Neural progenitor cell (in vitro differentiated cells): ENCODE data around the gene TSLP.

Experiments
- EZH2 ChIP-seq: fragments of 200-600 bp; sonication (generic); IDR thresholded peaks from 2 replicates; pipeline ENCODE4 v1.6.1; 2017; ENCODE audit warnings: antibody characterized with exemption, mild to moderate bottlenecking, moderate library complexity
- TF ChIP-seq, protein P1 (sequence below): fragments of 200-600 bp; sonication (generic); IDR thresholded peaks from 2 replicates; pipeline ENCODE4 v1.5.1; 2017; ENCODE audit warnings: antibody characterized with exemption, mild to moderate bottlenecking

DNA sequence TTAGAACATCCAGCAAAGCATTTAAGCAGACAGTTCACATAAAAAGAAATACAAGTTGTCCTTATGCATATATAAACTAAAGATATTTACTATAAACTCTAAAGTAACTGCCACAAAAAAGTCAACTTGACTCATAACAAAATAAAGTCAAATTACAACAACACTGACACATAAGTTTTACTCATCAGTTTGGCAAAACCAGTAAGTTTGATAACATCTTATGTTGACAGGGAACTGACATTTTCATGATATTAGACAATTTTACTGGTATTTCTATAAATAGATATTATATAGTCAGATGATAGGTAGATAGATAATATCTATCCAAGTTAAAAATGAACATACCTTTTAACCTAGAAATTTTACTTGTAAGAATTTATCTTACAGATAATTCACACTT is 9.9 kb upstream of the TSLP start:
- TF ChIP-seq, protein P1, sequence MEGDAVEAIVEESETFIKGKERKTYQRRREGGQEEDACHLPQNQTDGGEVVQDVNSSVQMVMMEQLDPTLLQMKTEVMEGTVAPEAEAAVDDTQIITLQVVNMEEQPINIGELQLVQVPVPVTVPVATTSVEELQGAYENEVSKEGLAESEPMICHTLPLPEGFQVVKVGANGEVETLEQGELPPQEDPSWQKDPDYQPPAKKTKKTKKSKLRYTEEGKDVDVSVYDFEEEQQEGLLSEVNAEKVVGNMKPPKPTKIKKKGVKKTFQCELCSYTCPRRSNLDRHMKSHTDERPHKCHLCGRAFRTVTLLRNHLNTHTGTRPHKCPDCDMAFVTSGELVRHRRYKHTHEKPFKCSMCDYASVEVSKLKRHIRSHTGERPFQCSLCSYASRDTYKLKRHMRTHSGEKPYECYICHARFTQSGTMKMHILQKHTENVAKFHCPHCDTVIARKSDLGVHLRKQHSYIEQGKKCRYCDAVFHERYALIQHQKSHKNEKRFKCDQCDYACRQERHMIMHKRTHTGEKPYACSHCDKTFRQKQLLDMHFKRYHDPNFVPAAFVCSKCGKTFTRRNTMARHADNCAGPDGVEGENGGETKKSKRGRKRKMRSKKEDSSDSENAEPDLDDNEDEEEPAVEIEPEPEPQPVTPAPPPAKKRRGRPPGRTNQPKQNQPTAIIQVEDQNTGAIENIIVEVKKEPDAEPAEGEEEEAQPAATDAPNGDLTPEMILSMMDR, result no peak
- no peak for TF ChIP-seq EZH2
